Stimulated activated CD8-positive, alpha-beta memory T cell treated with anti-CD3 and anti-CD28 coated beads, Interleukin-15, amount 100 ng/mL, for 48 hours (primary cell): ENCODE measurements around the gene TREX2.
A peak's percentile ranks its signal among the peaks of the same experiment; 100 is the strongest.

ENCODE experiments used
- DNase-seq, 2 donors: peaks; one replicate each; pipeline ENCODE4 v3.0.0-alpha.2; 2020; ENCODE audit warnings: low read depth in 2 of 2

The TREX2 gene

DNA sequence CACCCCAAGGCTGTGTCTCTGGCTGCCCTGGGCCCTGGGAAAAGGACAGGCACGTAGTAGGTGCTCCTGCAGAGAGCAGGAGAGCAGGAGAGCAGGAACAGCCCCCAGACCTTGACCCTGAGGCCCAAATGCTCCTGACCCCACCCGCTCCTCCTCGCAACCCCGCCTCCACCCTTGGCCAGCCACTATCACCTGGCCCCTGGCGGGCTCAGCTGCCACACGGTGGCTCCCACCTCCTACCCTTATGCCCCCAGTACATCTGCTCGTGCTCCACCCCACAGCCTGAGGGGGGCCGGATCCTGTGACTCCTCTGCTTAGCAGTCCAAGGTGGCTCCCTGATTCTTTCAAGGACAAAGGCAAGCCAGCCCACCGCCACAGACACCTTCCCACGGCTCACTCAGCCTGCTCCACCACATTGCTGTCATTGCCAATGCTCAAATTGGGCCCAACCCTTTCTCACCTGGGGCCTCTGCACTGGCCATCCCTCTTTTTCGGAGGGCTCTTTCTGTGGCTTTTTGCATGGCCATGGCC is 30.0 kb upstream of the TREX2 start:
- DNase-seq, result no peak

DNA sequence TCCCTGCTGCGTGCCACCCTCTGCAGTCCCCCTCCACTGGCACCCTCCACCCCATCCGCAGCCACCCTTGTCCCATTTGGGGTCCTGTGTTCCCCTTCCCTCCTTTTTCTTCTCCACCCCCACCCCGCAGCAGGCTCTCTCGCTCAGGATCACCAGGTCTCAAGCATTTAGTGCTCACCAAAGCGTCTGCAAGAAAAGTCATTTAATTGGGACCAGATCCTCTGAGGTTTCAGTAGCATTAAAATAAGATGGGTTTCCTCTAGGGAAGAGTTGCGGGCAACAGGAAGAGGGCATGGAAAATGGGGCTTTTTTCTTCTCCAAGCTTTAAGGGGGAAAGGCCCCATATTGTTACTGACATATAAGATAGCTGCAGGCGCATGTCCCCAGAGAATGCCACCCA is 29.4 kb upstream of the TREX2 start:
- no peak for DNase-seq

DNA sequence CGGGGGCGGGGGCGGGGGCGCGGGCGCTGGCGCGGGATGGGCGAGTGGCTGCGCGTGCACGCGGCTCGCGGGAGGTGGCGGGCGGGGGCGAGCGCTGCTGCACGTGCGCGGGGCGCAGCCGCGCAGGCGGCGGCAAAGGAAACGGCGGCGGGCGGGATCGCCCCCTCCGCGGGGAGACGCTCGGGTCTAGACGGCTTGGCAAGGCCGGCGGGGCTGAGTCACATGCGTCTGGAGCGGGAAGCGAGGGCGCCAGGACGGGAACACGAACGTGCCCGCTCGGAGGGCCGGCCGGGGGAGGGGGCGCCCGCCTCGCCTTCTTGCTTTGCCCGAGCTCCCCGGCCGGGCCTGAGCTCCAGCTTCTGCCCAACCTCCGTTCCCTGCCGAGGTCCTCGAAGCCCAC is 28.9 kb upstream of the TREX2 start:
- peak in 1 of 2 donors; percentile 10 for DNase-seq

DNA sequence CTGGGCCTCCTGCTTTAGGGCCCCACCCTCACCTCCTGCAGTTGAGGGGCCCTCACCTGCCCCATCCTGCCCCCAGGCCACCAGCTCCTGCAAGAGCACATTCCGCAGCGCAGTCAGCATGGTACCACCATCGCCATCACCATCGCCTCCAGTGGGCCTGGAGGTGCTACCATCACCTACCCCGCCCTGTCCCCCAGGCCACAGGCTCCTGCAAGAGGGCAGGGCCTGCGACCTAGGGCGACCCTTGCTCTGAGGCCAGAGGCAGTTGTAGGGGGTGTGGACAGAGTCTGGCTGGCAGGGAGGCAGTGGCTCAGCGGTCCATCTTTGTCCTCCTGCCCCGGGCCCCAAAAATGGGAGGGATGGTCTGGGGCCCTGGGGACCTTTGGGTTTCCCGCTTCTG is 28.4 kb upstream of the TREX2 start:
- DNase-seq, result no peak

DNA sequence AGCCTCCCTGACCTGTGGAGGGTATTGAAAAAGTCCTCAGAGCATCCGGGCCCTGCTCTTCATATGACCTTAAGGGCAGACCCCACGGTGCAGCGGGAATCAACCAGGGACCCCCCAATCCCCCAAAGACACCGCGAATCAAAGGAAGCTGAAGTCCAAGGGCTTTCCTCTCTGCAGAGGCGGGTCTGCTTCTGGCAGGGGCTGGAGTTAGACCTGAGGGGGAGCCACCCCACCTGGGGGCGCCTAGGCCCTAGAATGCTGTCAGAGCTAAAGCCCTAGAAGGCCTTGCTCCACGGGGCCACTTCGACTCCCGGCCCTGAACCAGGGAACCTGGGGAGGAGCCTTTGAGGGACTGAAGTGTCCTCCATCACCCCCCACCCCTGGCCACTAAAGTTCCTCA is 27.3 kb upstream of the TREX2 start:
- DNase-seq, result no peak

DNA sequence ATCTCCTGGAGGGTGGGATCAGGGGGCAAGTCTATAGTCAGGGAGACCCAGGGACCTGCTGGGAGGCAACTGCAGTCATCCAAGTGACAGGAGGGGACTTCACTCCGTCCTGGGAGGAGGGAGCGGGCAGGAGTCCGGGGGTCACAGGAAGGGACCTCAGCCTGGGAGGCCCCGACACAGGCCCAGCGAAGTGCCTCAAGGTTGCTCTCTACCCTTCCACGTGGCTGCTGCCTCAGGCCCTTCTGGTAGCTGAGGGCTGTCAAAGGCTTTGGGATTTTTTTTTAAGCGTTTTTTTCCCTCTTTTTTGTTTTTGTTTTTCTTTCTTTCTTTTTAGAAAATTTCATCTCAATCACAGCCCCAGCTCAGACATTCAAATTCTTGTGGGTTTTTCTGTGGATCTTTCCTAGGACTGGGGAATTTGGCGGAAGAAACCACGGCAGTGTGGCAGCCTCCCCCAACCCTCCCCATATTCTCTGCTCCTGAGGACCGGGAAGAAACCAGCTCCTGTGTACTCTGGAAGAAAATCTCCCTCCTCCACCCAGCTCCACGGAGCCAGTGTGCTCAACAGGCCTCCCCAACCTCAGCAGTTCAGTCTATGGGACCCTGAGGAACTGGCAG is 25.9 kb upstream of the TREX2 start:
- no peak for DNase-seq

DNA sequence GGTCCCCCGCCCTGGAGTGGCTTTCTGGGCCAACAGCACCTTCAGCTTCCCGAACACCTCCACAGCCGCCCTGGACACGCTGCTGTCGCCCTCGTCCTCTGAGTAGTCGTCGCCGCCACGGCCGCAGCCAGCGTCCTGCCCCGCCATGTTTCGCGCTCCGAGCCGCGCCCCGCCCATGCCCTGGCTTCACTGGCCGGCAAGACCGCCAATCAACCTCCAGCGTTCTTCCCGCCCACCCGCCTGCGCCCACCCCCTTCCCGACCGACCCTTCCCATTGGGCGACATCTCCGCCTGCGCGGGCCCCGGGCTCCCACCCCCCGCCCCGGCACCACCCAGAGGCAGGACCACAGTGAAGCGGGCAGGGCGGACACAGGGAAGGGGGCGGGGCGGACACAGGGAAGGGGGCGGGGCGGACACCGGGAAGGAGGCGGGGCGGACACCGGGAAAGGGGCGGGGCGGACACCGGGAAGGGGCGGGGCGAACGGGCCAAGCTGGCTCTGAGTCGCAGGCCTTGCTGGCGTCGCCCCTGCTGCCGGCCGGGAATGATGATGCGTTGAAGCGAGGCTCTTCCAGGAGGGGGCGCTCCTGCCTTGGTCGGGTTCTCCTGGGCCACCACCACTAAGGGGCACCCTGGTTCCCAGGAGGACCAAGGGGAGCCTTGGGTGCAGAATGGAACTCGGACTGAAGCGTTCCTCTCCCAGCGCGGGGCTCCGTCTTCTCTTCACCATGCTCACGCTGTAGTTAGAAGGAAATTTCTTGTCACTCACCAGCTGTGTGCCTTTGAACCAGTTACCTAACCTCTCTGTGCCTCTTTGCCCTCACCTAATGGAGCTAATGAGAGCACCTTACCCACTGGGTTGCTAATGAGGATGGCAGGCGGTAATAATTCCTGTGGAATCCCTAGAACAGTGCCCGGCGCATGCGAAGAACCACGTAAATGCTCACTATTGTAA is 24.8 kb upstream of the TREX2 start, which contains the start of gene HAUS7:
TSS of gene HAUS7 (minus strand) at position 166 of the 953 bp plus-strand sequence. CDS start at position 147, 19 bp downstream.
- peak; percentile 73 to 75 for DNase-seq

DNA sequence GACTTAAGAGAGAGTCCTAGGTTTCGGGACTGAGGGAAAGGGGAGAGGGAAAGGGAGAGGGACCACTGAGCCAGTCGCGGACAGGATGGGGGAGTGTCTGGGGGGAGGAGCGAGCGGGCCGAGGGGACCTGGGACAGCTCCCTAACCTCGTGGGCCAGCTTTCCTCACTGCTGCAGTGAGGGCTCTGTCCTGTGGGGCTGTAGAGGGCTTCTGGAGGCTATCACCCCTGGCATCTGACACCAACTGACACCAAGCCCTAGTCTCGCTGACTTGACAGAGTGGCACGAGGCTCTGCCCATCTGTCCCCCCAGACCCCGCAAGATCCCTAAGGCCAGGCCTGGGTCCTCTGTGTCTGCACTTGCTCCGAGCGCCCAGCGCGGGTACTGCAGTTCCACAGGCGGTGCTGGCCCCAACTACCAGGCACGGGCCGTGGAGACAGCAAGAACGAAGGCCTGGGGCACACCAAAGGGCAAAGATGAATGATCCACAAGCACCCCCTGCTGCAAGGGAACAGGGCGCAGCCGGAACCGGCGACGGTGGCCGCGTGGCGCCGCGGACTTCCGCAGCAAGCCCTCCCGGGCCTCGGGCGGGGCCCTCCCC is 24.1 kb upstream of the TREX2 start:
- peak in 1 of 2 donors; percentile 27 for DNase-seq

DNA sequence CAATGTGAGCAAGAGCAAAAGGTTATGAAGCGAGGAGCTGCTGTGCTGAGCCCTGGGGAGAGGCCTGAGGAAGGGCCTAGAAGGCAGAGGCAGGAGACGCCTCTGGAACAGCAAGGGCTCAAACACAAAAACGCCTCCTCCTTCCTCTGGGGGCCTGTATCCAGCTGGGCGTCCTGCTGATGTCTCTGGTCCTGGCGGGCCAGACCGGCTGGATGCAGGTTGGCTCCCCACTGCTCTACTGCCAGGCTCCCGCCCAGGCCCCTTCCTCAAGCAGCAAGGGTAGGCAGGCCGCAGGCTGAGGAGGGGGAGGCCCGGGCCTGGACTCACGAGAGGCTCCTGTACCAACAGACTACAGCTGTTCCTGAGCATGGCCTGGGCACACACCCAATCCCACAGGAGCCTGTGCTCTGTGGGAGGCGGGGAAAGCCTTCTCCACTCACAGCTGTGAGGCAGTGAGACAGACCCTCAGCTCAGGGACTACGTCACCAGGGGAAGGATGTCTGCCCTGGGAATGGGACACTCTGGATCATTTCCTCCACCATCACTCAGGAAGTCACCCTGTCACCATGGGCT is 22.2 kb upstream of the TREX2 start:
- no peak for DNase-seq

DNA sequence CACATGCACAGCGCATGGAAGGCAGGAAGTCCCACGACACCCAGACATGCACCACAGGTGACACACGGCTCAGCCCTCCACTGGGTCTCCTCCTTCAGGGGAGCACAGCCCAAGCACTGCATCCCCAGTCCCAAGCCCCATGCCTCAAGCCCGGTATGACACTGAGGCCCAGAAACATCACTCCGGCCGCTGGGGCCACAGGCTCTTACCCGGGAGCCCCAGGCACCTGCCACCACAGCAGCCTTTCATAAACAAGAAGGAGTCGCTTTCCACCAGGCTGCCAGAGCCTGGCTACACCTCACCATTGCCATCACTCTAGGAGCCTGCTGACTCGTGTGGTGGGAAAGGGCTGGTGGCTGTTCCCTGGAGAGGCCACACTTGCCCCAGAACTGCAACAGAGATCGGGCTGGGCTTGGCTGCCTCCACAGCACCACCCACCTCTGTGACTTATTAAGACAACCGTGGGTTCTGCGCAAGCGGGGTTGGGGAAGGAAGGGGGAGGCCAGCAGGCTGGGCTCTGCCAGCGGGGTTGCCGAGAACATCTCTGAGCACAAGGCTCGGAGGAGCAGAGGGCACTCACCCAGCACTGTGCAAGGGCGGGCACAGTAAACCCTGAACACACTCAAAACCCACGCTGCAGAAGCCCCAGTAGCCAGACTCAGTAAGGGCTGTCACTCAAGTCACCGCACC is 20.0 kb upstream of the TREX2 start:
- no peak for DNase-seq

DNA sequence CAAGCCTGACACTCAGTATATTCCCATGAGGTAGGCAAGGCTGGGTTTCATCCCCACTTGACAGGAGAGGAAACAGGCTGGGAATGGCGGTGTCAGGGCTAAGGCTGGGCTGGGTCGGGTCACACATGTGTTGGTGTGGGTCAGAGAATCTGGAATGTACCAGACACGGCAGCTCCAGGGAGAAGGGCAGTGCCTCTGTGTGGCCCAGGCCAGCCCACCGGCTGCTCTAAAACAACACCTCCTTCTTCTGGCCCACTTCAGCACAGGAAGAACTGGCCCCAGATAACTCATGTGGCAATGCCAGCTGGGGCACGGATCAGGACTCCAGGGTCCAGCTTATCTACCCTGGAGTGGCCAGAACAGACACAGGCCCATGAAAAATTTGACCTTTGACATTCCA is 18.3 kb upstream of the TREX2 start:
- no peak for DNase-seq

DNA sequence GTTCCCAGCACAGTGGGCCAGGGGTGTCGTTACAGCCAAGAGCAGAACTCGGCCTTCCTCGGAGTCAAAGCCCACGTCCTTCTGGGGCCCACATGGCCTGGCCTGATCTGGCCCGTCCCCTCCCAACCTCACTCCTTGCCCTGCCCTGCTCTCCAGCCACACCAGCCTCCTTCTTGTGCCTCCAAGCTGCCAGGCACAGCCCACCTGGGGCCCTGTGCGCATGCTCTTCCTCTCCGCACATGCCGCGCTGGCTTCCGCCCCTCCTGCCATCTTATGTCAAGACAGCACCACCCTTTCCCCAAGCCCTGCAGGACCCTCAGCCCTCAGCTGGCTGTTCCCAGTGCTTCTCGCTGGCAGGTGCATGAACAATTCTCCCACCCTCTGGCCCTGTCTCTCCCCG is 17.7 kb upstream of the TREX2 start:
- no peak for DNase-seq

DNA sequence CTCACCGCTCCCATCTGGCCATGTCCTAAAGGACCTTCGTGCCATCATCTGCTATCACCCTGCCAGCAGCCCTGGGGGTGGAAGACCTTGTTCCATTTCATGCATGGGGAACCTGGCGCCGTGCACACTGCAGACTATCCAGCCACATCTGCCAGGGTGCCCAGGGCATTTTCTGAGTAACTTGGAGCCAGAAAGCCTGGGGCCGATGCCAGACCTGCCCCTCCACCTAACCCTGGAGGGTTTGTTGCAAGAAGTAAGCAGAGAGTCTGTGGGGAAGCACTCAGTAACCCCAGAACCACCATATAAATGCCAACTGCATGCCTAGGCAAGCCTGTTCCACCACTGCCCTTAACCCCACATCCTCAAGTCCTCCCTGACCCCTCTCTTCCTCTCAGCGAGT is 17.2 kb upstream of the TREX2 start:
- DNase-seq, result no peak

DNA sequence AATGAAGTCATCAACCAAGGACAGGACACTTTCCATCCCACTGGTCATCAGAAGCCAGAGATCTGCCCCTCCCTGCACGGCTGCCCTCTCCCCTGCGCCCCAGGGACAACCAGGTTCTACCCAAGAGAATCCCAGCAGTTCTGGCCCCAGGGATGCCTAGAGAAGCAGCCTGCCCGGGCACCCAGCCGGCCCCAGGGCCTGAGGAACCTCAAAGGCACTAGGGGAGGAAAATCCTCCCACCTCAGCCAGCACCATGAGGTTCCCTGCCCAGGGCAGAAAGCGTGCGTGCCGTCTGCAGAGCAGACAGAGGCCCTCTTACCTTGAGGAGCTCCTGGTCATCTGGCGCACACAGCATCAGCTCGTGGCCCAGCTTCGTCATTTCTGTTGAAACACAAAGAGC is 16.4 kb upstream of the TREX2 start:
- no peak for DNase-seq

DNA sequence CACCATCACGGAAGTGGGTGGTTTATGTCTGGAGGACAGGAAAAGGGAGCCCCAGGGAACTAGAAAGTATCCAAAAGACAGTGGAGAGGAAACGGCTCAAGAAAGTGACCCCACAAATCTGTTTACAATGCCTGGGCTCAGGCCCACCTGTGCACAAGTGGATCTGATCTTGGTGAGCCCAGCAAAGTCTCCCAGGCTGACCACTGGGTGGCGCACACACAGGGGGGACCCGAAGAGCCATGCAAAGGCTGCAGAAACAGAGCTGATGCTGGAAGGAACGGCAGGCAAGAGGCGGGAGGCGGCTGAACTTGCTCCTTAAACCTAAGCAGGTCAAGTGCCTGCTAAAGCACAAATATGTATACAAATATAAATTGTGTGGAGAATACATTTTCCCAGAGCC is 15.0 kb upstream of the TREX2 start:
- peak in 1 of 2 donors; percentile 17 for DNase-seq

DNA sequence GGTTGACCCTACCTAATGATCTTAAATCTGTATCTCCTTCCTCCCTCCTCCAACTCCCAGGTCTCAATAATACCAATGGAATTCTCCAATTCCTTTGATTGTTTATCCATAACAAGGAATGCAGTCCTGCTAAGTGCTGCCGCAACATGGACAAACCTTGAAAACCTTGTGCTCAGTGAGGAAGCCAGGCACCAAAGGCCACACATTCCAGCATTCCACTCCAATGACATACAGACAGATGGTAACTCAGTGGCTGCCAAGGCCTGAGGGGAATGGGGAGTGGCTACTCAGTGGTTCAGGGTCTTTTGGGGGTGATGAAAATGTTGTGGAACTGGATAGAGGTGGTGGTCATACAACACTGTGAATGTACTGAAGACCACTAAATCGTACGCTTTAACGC is 14.1 kb upstream of the TREX2 start:
- DNase-seq, result no peak

DNA sequence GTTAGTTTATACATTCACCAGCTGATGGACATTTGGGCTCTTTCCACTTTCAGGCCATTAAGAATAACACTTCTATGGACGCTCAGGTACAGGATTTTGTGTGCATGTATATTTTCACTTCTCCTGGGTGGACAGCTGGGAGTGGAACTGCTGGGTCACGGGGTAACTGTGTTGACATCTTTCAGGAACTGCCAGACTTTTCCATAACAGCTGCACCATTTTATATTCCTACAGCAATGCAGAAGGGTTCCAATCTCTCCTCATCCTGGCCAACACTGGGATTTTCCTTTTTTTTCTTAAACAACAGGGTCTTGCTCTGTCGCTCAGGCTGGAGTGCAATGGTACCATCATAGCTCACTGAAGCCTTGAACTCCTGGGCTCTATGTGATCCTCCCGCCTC is 12.6 kb upstream of the TREX2 start:
- no peak for DNase-seq

DNA sequence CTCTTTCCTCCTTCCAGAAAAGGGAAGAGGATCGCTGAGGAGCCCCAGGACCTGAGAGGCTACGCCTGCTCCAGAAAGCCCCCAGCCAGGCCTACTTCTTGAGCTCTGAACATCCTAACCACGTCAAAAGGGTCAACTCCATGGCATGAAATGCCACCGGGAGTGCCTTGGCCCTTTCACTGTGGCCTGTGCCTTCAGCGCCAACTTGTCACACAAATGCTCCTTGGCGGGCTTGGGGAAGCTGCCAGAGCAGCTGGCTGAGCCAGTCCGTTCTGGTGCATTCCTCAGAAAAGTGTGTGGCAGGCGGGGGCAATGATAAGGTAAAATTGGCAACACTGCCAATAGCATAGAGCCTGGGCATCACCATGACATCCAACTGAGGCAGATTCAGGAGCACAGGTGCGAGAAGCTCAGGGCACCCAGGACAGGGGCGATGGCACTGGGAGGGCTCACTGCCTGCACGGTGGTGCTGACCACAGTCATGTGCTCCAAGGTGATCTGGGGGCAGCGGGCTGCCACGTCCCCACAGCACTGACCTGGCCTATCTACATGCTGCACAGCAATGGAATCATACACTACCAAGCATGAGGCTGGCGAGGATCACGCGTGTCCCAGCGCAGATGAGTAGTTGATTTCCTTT is 12.1 kb upstream of the TREX2 start:
- DNase-seq, result no peak

DNA sequence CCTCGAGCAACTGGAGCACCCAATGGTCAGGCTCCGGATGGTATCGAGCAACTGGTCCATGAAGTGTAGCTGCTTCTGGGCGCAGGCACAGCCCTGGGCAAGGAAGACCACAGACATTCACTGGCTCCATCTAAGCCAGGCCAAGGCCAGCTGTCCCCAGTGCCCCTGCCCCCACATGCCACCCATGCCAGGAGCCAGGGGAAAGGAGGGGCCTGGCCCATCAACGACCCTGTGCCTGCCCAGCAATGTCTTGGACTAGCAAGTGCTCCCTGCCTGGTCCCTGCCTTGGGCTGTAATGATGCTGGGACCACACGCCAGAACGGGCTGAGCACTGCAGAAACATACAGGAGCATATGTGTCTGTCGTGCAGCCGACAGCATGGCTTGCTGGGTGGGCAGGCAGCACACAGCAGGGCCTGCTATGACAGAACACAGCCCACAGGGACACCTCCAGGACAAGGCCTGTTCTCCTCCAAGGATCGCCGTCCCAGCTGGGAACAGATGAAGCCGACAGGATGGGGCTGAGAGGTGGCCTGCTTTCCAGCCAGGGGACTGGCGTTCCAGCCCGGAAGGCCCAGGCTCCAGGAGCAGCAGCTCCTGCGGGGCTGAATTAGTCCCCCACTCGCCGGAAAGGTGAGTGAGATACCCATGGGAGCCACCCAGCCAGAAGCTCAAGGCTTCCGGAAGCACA is 11.4 kb upstream of the TREX2 start:
- no peak for DNase-seq

DNA sequence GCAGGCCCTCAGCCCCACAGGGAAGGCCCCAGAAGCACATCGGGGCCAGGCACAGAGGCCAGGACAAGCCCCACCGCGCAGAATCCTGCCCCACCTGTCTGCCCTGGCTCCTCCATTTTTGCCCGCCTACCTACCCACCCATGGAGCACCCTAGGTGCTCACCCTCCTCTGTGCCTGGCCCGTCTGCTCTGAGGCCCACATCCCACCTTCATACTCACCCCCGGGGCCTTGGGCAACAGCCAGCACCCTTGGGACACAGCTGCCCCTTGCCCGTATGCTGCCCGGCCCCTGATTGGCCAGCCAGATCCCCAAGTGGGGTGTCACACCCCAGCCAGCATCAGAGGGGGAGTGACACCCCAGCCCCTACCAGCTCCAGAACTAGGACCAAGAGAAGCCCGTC is 10.8 kb upstream of the TREX2 start:
- DNase-seq, result no peak
